CD4-positive, alpha-beta T cell treated with Interleukin-4 for 1 hour (primary cell): ENCODE data around the gene TAX1BP1.
A peak's percentile ranks its signal among the peaks of the same experiment; 100 is the strongest.

Experiments used
- DNase-seq, 2 donors: peaks; one replicate each; pipeline ENCODE4 v3.0.0-alpha.2; 2020 to 2022

Gene TAX1BP1

DNA sequence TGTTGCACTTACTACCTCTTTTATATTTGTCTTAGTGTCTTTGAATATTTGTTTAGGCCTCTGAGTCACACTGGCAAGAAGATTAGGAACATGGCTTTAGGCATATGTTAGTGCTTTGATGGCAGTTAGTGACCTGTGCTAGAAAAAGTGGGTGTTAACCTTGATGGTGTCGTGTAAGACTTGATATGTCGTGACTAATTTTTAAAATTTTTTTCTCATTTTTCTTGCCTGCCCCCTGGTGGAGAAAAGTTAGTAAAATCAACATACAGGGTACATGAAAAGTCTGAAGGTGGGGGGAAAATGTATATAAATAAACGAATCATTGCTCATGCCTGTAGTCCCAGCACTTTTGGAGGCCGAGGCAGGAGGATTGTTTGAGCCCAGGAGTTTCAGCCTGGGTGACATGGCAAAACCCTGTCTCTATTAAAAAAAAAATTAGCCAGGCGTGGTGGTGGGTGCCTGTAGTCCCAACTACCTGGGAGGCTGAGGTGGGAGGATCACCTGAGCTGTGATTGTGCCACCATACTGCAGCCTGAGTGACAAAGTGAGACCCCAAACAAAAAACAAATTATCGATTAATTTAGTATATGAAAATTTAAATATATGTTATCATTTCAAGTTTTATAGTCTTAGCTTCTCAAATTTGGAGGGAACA is 44.6 kb downstream of the TAX1BP1 start:
- DNase-seq, result peak in 1 of 2 donors; percentile 66

DNA sequence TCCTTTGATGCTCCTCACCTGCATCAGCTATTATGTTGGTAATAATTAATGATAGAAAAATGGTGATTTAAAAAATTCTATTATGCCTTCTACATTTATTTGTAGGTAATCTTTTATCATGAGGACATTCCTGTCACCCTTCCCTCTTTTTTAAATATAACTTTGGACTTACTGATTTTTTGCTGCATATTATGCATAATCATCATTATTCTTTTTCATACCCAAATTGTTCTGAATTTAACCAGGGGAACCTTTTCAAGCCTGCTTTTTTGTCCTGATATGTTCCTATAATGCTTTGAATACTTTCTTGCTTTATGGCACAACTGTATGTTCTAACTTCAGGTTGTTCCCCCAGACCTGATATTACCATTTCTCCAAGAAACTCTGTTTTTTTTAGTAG is 48.5 kb downstream of the TAX1BP1 start:
- DNase-seq, result no peak

DNA sequence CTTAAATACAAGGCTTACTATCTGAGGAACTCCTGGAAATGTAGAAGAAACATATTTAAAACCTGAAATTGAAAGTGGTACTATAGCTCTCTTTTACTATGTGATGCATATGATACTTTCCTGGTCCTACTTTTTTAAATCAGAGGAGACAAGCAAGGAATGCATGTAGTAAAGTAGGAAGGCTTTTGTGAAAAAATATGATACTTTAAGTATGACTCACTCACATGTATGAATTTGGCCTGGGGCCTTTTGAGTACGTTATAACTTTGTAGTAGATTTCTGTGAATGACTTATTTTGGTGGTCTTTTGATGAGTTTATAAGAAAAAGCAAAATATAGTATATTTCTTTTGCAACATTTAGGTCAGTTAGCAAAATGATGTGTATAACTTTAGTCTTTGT is 53.8 kb downstream of the TAX1BP1 start:
- no peak for DNase-seq

DNA sequence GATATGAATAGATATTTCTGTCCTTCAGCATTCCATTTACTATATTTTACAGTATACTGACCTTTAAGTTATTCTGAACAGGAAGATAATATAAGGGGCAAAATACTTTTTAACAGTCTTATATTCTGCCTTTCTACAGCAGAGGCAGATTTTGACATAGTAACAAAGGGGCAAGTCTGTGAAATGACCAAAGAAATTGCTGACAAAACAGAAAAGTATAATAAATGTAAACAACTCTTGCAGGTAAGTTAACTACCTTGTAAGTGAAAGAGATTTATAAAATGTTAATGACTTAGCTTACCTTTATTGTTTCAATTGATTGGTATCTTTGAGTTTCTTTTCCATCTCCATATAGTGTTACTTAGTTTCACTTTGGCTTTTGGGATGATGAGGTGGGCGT is 56.0 kb downstream of the TAX1BP1 start:
- no peak for DNase-seq

DNA sequence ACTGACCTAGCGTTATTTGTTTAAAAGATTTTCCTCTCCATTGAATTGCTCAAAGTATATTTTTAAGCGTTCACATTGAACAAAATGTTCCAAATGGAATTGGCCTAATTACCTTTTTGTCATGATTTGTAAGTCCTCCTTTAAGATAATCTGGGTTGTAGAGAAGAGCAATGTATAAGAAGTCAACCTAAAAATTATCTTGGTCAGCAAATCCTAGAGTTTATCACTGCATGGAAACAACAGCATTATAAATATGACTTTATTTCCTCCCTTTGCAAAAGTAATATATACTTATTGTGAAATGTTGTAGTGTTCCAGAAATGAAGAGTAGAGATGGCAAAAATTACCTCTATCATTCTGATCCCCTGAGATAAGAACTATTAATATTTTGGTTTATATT is 59.2 kb downstream of the TAX1BP1 start:
- DNase-seq, result no peak

DNA sequence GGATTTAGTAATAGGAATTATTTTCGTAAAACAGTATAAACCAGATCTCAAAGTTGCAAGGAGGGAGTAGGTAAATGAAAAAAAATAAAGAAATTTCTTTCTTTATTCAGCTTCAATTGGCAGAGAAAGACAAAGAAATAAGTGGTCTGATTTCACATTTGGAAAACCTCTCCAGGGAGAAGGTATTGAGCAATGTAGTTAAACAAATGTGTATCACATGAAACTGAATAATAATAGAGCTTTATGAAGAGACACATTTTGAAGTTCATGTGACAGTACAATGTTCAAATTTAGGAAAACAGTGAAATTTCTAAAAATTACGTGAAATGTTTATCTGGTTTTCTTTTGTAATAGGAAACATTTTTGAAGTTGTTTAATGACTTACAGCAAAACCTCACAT is 63.0 kb downstream of the TAX1BP1 start:
- DNase-seq, result no peak

DNA sequence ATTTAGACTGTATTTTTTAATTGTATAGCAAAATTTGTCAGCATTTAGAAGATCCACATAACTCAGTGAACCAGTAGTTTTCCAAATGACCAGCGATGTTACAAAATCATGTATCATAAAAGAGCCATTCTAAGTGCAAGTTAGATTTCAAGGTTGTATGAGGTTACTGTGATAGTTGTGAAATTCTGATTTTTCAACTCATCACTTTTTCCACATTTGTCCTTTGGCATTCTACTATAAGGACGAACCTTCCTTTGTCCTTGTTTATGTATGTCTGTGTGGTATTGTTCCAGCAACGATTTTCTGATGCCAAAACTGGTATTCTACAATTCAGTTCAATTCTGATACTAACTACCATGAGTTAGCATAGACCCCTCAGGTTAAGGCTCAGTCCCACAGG is 64.2 kb downstream of the TAX1BP1 start:
- DNase-seq, result no peak

DNA sequence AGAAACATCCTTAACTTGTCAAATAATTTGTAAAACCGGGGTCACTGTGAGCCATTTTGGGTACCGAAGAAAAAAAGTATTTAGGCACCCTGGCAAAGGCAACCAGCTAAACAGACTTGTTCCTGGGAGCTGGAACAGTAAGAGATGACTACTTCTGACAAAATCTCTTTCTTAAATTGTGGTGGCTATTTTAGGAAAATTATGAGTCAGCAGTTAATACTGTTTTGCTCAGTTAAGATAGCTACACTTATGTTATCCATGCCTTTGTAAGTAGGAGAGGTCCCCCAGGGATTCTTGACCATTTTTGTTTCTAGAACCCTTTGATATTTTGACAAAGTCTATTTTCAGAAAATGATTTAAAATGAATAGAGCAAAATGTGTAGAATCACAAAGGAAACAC is 68.7 kb downstream of the TAX1BP1 start:
- no peak for DNase-seq

DNA sequence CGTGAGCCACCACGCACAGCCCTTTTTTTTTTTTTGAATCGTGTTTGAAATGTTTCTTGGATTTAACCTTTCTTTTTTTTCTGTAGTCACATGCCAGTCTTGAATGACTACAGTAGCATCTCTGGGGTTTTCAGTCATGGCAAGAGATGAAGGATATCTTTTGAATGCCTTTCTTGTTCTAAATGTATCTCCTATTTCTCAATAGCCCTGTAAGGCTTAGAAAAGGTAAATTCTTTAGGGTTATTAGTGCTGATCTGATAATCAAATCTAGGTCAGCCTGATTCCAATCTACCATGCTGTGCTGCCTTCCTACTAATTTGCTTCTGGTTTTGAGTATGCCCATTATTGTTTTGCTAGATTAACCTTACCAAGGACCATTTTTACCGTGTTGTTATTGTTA is 70.2 kb downstream of the TAX1BP1 start:
- DNase-seq, result no peak

DNA sequence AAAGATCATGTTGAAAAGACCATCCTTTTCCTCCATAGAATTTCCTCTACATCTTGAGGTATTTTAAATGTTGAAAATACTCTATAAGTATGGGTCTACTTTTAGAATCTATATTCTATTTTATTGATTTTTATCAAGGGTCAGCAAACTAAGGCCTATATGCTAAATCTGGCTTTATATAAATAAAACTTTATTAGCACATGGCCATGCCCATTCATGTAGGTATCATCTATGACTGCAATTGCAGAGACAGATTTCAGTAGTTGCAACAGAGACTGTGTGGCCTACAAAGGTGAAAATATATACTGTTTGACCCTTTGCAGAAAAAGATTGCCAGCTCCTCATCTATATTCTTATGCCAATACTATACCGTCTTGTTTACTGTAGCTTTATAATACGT is 72.7 kb downstream of the TAX1BP1 start:
- DNase-seq, result no peak

DNA sequence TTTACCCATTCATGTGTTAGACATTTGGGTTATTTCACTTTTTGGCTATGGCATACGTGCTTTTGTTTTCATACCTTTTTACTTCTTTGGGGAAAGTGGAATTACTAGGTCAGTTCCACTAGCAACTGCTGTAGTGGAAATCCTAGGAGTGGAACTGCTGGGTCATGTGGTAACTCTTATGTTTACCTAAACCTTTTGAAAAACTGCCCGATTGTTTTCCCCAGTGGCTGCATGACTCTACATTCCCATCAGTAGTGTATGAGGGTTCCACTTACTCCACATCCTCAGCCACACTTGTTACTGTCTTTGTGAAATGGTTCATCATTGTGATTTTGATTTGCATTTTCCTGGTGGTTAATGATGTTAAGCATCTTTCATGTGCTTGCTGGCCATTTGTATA is 82.3 kb downstream of the TAX1BP1 start:
- no peak for DNase-seq

DNA sequence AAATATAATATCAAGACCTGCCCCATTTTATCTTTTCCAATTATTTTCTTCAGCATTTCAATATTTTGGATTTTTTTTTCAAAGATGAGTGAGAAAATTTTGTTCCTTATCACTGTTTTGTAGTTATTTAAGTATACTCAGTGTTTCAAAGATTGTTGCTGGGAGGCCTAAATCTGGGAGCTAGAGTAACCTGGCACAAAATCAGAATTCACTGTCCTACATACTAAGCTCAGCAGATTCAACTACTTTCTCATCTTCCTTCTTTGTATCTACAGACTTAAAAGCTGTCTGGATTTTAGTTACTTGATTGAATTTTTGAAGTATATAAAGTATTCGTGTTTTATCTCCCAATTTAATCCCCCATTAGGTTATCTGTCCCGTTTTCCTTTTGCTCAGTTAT is 85.9 kb downstream of the TAX1BP1 start:
- no peak for DNase-seq

DNA sequence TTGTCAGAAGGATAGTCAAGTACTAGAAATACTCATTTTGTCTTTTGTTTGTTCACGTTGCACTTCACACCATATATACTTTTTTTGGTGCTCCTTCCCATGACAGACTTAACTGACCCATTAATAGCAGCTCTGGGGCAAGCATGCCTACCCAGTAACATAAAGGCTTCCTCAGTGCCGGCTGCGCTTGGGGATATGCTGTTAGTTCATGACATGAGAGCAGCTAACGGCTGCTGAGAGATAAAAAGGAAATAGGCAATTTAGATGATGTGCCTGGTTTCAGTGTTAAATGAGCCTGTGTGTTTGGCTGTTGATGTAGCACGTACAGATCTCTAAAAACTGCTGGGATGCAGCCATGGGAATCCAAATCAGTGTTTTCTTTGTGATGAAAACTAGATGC is 86.4 kb downstream of the TAX1BP1 start:
- no peak for DNase-seq

DNA sequence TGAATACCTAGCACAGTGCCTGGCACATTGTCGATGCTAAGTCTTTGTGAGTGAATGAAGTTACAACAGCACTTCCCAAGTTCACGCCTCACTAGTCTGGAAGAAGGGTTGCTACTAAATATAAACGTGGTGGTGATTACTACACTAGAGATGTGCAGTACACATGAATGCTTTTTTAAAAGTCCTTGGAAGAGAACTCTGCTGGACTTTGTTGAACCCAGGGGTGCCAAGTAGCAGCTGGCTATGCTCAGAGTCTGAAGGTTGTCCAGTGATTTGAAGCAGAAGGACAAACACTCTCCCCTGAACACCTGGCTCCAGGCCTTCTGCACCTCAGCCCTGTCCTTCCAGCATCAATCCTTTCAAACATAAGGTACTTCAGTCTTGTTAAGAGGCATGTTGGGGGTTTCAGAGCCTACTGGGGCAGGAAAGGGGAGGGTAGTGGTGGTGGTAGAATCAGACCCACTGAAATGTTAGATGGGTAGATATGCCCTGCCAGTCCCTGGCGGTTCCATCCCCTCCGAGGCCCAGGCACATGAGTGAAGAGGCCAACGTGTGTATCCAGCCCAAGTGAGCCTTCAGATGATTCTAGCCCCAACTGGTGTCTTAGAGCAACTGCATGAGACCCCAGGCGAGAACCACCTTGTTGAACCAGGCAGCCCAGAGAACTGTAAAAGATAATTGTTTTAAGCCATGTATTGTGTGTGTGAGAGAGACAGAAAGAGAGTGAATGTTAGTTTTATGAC is 94.4 kb downstream of the TAX1BP1 start:
- no peak for DNase-seq

DNA sequence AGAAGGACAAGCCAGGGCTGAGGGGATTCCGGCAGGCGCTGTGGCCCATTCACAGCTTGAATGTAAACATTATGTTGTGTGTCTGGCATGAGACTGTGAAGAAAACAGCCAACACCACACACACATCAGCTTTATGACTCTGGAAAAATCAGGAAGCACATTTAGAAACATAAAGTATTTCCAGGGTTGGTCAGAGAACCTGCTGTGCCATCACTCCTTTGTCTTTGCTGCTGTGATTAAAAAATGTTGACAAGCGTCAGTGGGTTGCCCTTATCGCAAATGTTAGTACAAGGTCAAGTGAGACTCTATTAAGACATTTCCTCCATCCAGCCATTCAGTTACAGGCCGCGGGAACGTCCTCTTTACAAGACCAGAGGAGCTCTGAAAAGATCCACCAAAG is 95.4 kb downstream of the TAX1BP1 start:
- DNase-seq, result no peak

DNA sequence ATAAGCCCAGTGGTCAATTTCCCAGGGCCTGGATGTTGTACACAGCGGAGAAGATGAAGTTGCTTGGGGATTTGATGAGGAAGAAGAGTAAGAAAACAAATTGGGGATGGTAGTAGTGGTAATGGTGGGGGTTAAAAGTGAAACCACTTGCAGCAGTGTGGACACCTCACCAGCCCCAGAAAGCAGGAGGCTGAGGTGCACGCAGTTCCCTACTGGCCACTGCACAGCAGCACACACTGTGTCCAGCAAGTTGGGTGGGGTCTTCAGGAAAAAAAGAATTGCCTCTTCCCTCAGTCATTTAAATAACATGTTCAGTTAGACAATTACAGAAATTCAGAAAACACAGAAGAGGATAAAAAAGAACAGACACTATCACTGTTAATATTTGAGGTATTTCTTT is 96.6 kb downstream of the TAX1BP1 start:
- no peak for DNase-seq

DNA sequence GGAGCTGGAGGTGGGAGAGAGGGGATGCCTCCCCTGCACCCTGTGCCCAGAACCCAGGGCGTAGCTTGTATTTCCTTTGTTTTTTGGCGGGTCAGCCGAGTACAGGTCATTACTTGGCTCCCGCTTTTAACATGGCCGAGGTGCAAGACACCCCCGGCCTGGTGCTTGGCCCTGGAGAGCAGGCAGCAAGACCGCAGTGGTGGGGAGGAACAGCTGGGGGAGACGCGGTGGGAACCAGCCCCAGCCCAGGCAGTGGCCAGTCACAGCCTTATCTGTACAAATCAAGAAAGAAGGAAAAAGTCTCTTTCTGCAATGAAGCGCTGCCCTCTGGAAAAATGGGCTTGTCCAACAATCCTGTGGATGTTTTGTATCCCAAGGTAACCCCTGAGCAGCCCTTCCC is 99.1 kb downstream of the TAX1BP1 start:
- no peak for DNase-seq

DNA sequence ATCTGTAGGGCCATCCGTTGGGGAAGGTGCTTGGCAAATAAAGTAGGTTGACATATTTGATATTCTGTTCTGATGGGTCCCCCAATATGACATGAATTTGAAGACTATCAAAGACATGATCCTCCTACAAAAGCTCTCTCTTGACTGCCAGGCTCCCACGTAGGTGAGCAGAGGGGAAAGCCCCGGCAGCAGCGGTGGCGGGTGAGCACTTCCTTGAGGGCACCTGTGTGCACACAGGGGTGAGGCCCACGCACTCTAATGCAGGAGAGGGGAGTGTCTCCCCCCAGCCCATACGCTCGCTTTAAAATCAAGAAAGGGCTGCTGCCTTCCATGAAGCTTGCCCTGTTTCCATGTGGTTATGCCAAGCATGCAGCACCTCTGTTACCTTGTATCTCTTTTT is 100.4 kb downstream of the TAX1BP1 start:
- DNase-seq, result peak in 1 of 2 donors; percentile 28

DNA sequence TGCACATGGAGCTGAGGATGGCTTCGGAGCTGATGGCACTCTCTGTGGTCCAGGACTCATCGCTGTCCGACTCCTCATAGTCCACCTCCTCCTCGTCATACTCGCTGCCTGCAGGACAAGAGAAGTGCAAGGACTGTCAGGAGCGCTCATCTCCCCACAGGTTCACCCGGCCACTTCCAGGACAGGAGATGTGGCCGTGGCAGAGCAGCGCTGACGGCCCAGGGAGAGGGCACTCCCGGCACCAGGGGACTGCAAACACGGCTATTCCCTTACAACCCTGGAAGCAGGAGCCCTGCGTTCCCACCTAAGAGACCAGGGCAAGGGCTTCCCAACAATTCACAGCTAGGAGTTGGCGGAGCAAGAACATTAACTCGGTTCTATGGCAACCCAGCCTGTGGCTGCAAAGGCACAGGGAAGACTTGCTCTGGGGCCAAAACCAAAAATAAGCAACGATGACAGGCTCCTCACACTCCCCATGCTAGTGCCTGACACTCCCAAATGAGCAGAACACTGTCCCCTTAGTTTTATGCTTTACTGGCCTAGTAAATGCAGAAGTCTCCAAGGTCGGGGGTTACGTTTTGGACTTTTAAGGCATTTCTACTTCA is 100.9 kb downstream of the TAX1BP1 start:
- no peak for DNase-seq

DNA sequence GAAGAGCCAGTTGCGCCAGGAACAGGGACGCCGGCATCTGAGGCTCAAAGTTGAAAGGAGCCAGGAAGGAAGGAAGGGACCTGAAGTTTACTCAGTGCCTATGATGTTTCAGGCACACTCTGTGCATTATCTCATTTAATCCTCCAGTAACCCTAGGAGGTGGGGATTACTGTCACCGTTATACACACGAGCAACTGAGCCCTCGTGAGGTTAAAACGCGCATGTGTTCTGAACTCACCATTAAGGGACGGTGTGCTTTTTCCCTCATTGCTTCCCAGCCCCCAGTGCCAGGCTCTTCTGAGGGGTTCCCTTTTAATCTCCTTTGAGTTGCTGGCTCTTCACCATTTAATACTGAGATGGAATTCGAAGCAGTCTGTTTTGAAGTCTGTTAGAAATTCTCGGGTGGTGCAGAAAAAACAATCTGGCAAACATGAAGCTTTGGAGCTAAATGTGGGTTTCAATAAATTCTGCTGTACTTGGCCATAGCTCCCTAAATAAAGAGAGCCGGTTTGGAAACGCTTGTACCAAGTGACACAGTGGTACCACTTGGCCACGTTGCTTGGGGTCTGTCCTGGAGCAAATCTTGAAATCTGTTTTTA is 102.2 kb downstream of the TAX1BP1 start:
- DNase-seq, result no peak

DNA sequence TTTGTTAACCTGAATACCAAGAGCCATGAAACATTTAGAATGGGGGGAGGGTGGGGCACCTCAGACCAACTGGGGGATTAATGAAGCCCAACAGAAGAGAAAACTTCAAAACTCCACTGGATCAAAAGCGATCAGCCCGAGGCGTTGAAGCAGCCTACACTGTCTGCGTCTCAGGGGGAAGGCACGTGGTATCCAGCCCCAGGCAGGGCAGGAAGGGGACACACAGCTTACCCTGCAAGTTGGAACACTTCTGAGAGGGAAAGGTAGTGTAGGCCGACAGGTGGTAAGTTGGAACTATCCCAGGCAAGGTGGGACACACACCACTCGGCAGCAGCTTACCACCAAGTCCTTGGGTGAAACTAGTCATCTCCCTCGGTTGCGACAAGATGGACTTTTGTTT is 102.9 kb downstream of the TAX1BP1 start:
- no peak for DNase-seq

DNA sequence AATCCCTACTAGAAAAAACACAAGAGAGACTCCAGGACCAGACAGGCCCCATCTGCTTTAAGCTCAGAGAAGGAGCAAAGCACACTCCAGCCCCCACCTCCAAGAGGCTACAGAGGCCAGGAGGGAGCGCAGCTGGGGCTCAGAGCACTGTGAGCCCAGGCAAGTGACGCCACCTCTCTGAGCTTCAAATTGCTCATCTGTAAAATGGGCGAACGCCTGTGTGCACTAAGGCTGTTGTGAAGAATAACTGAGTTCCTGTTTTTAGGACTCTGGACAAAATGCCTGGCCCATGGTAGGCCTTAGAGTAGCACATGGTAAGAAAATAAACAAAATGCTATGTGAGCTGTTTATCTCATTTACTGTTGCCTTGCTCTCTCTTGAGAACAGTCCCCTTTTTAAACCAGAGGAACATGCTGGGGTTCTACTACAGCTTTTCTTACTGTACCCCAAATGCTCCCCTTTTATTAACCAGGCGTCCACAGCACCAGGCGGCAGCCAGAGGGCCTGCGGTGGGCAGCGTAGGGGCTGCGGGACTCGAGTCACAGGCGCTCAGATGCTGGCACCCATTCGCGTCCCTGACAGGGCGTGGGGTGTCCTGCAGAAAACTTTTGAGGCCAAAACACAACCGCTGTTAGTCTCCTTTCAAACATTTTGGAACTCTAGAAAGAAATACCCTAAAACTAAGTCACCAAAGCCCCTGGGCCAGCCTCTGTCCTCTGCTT is 103.8 kb downstream of the TAX1BP1 start:
- DNase-seq, result no peak

DNA sequence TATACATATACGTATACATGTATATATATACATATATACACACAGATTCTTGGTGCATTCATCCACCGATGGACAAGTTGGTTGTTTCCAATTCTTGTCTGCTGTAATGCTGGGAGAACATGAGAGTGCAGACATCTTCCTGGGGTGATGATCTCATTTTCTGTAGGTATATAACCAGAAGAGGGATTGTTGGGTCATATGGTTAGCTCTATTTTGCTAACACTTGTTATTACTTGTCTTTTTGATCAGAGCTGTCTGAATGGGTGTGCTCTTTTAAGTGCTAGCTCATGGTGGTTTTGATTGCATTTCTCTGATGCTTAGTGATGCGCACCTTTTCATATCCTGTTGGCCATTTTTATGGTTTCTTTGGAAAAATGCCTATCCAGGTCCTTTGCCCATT is 106.4 kb downstream of the TAX1BP1 start:
- DNase-seq, result no peak
